Thoracic aorta endothelial cell (primary cell): Measurements from ENCODE around the gene CCL21. TPM values are rescaled to one million over a fixed set of nuclear protein-coding genes. Genes with fewer than 3 reads are reported as not detected.

Experiments
- small RNA-seq: library from RNA; depleted of rRNA; stranded (forward); fragments of <200 nt; gene quantifications from one replicate; pipeline ENCODE3, GENCODE V24; 2012
- total RNA-seq: library from RNA; depleted of rRNA; stranded (reverse); fragments of >200 nt; gene quantifications from 2 replicates; pipeline ENCODE4 v1.2.3, GENCODE V29; 2012

Gene CCL21, protein sequence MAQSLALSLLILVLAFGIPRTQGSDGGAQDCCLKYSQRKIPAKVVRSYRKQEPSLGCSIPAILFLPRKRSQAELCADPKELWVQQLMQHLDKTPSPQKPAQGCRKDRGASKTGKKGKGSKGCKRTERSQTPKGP
- not detected in 2 replicates for total RNA-seq

GRCh38 chr9:34710023-34710422 is at the start of gene CCL21:
Gene CCL21 (minus strand): TSS chr9:34710136. CDS start chr9:34710066, 70 bp downstream.

DNA sequence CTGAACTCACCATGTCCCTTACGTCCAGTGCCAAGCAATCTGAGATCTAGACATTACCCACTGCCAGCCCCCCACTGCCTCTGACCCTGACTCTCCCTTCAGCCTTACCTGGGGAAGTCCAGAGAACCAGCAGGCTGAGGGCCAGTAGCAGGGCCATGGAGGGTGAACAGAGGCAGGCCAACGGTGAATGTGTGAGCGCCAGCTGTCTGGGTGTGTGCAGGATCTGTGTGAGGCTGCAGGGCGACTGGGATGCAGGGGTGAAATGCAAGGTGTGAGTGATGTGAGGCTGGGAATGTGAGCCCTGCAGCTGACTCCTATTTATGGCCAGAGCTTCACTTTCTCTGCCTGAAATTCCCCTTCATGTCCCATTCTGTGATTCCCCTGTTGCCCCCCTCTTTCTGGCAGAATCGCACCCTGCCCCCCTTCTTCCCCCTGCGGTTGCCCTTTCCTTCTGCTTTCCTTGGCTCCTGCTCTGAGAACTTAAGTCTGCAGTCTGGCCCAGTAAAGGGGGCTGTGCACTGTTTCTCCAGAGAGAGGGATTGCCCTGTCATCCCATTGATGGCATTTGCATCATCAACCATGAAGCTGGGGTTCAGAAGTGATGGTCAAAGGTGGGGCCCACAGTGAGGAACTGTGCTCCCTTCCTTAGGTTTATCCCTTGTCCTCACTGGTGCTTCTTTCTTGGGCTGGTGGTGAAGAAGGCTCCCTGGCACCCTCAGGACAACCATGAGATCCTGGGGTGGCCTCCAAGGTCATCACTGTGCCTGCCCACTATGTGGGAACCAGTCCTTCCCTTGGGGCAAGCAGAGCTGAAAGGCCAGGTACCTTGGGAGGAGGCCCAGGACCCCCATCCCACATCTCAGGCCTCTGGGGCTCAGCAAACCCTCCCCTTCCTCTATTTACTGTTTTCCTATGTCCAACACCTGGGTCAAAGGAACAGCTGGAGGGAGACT is 18.7 kb downstream of the CCL21 start, which contains the start of gene CCL19:
Gene CCL19 (minus strand): TSS at position 294 of the 953 bp plus-strand sequence. CDS start 137 bp downstream, at position 157.

GRCh38 chr9:34662526-34663302 is 47.2 kb downstream of the CCL21 start, which contains the start of gene CCL27:
Gene CCL27 (minus strand): TSS chr9:34662657. CDS start chr9:34662633, 24 bp downstream.

Small RNA genes lying within 50 kb of the gene (small RNA-seq; reads per million reads assigned to genes)
- not detected for gene CCL27

Other genes with a start within 250 kb of the CCL21 start
- gene ENHO, start 187.1 kb downstream of the CCL21 start, total RNA-seq = 0.22 TPM in 1 of 2 replicates, not detected in the other
- not detected in 2 replicates for gene CNTFR, start 120.4 kb downstream of the CCL21 start, total RNA-seq
- gene RPP25L, start 98.0 kb downstream of the CCL21 start, total RNA-seq = 13.6 and 16.2 TPM in 2 replicates
- 62.6 and 71.4 TPM in 2 replicates for gene DCTN3, start 89.6 kb downstream of the CCL21 start, total RNA-seq
- 0.07 TPM in 1 of 2 replicates, not detected in the other for gene ARID3C, start 81.1 kb downstream of the CCL21 start, total RNA-seq
- gene SIGMAR1, start 72.3 kb downstream of the CCL21 start, total RNA-seq = 73.8 and 123 TPM in 2 replicates
- gene GALT, start 63.5 kb downstream of the CCL21 start, total RNA-seq = 22.5 and 26.9 TPM in 2 replicates
- 4.8 and 5.7 TPM in 2 replicates for gene IL11RA, start 58.0 kb downstream of the CCL21 start, total RNA-seq
- gene CCL27, start 47.5 kb downstream of the CCL21 start, total RNA-seq = not detected in 2 replicates
- not detected in 2 replicates for gene CCL19, start 18.9 kb downstream of the CCL21 start, total RNA-seq
- gene PHF24, start 248.1 kb upstream of the CCL21 start, total RNA-seq = not detected in 2 replicates